OCI-LY1 (cell line): ENCODE data around the gene ELL2.

Experiments used
- EZH2 ChIP-seq: fragments of 200-600 bp; sonication (generic), shearing (Covaris generic); IDR thresholded peaks from 2 replicates; pipeline ENCODE4 v1.8.0; 2017; ENCODE audit warnings: borderline replicate concordance, mixed run types, mild to moderate bottlenecking, antibody characterized with exemption, low read length, moderate library complexity, mixed read lengths
- TF ChIP-seq, protein P1 (sequence below): fragments of 200-600 bp; sonication (generic), shearing (Covaris generic); IDR thresholded peaks from 2 replicates; pipeline ENCODE4 v1.5.1; 2017; ENCODE audit warnings: mild to moderate bottlenecking, antibody characterized with exemption, low read length, moderate library complexity, mixed read lengths

DNA sequence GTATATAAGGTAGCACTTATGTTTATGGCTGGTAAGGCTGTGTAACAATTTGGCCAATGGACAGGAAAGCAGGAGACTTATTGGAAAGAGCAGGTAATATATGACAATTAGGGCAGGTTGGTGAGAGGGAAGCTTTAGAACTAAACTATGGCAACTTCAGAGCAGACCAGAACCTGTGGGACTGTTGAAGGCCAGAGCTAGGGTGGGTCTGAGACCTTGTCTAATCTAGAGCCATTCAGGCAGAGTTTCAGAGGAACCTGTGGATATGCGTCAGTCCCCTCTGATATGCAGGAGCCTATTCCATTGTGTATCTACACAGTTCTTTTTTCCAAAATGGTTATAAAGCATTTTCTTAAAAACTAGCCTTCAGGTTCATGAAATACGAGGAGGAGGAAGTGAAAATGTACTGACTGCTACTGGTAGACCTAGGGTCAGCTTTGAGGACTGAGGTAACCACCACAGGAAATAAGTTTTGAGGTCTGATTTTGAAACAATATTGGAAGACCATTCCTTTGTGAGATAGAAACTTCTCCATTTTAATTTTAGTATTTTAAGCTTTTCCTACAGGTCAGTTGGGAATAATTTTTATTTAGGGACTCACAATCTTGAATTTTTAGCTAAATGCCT, 37.6 kb downstream of the ELL2 start:
- TF ChIP-seq, protein P1, sequence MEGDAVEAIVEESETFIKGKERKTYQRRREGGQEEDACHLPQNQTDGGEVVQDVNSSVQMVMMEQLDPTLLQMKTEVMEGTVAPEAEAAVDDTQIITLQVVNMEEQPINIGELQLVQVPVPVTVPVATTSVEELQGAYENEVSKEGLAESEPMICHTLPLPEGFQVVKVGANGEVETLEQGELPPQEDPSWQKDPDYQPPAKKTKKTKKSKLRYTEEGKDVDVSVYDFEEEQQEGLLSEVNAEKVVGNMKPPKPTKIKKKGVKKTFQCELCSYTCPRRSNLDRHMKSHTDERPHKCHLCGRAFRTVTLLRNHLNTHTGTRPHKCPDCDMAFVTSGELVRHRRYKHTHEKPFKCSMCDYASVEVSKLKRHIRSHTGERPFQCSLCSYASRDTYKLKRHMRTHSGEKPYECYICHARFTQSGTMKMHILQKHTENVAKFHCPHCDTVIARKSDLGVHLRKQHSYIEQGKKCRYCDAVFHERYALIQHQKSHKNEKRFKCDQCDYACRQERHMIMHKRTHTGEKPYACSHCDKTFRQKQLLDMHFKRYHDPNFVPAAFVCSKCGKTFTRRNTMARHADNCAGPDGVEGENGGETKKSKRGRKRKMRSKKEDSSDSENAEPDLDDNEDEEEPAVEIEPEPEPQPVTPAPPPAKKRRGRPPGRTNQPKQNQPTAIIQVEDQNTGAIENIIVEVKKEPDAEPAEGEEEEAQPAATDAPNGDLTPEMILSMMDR: no peak
- no peak for TF ChIP-seq EZH2
